ENCODE measurements around the gene ROS1.

GRCh38 chr6:117267766-117268534 is 157.8 kb downstream of the ROS1 start:
- TF ChIP-seq CTCF (IDR thresholded peaks at IDR 0.05; ENCODE audit: low read depth, low read length) (peak; percentile 48), POLR2A (IDR thresholded peaks at IDR 0.05; ENCODE audit: extremely low read depth, insufficient read length) (no peak)

Data from NB4 (cell line).